ENCODE data around the gene PTMA. TPM values are rescaled to one million over a fixed set of nuclear protein-coding genes. Genes with fewer than 3 reads are reported as not detected.

PTMA gene
- total and polyA plus RNA-seq, 9 of the 15 experiments (the other 6 are each of a cell fraction or from before 2014, with no cell fraction given): 429 to 2,322 (median 1,578) TPM

DNA sequence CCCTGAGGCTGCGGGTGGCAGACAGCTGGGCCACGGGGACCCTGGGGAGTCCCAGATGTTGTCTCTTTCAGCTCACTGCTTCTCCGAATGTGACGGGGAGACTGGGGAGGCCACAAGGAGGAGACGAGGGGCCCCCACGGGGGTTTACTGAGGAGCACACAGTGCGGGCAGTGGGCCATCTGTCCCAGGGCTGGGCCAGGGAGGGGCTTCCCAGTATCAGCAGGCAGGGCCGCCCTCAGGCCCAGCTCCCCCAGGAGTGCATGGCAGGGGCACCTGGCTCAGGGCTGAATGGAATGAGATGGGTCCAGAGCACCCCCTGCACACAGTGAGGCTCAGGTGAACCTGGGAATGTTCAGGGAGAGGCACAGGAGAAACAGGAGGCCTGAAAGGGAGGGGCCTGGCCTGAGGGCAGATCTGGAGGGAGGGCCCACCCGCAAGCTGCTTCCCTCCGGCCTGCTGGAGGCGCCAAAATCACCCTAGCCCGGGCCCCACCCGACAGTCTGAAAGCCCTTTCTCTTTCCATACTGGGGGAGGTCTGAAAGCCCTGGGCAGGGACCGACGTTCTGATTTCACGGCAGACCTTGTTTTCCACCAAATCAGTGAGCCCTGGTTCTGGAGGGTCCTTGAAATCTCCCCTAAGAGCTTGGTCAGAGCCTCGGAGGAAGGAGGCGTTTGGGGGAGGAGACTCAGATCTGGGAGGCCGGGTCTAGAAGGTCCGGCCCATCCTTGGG, 35.5 kb upstream of the PTMA start (continued):
- TF ChIP-seq, protein P1, sequence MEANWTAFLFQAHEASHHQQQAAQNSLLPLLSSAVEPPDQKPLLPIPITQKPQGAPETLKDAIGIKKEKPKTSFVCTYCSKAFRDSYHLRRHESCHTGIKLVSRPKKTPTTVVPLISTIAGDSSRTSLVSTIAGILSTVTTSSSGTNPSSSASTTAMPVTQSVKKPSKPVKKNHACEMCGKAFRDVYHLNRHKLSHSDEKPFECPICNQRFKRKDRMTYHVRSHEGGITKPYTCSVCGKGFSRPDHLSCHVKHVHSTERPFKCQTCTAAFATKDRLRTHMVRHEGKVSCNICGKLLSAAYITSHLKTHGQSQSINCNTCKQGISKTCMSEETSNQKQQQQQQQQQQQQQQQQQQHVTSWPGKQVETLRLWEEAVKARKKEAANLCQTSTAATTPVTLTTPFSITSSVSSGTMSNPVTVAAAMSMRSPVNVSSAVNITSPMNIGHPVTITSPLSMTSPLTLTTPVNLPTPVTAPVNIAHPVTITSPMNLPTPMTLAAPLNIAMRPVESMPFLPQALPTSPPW (CRISPR knock-in tag; IDR thresholded peaks at IDR 0.05): peak; percentile 82
- TF ChIP-seq RB1 (IDR thresholded peaks at IDR 0.05; ENCODE audit: low read depth): peak; percentile 45; the same call in 1 of the 2 replicates
- TF ChIP-seq XRCC5 (IDR thresholded peaks at IDR 0.05; ENCODE audit: low read depth, low read length): 0 out of 2 replicates have a peak, but pooled peaks have one; percentile 25
- TF ChIP-seq PHF8 (IDR thresholded peaks at IDR 0.05; ENCODE audit: borderline replicate concordance, low read length): peak; percentile 42; the same call in 1 of the 2 replicates
- TF ChIP-seq, protein P2, sequence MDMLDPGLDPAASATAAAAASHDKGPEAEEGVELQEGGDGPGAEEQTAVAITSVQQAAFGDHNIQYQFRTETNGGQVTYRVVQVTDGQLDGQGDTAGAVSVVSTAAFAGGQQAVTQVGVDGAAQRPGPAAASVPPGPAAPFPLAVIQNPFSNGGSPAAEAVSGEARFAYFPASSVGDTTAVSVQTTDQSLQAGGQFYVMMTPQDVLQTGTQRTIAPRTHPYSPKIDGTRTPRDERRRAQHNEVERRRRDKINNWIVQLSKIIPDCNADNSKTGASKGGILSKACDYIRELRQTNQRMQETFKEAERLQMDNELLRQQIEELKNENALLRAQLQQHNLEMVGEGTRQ (CRISPR knock-in tag; IDR thresholded peaks at IDR 0.05): no peak
- TF ChIP-seq JUN (IDR thresholded peaks at IDR 0.05; ENCODE audit: borderline replicate concordance, low read depth, low read length): no peak
- no peak for TF ChIP-seq JUN (CRISPR knock-in tag; IDR thresholded peaks at IDR 0.05; ENCODE audit: borderline replicate concordance)
- TF ChIP-seq CTCFL (IDR thresholded peaks at IDR 0.05; ENCODE audit: borderline replicate concordance, insufficient read depth, low read depth, low read length, poor library complexity, severe bottlenecking): peak; percentile 85
- no peak for TF ChIP-seq HDAC2 (IDR thresholded peaks at IDR 0.05)
- no peak for TF ChIP-seq ZNF592 (IDR thresholded peaks at IDR 0.05)
- no peak for TF ChIP-seq MAFK (IDR thresholded peaks at IDR 0.05; ENCODE audit: low read length)
- peak; percentile 16; the same call in 1 of the 2 replicates for TF ChIP-seq CTBP1 (IDR thresholded peaks at IDR 0.05; ENCODE audit: borderline replicate concordance)
- TF ChIP-seq PHF20 (IDR thresholded peaks at IDR 0.05; ENCODE audit: partially characterized antibody): peak; percentile 21
- TF ChIP-seq MAZ (CRISPR knock-in tag; conservative IDR thresholded peaks at IDR 0.05 in 1 of 2, IDR thresholded peaks at IDR 0.05 in 1 of 2): peak in 1 of 2 experiments; percentile 76; a peak in 2 of 4 replicates
- no peak for TF ChIP-seq ZBTB1 (CRISPR knock-in tag; IDR thresholded peaks at IDR 0.05; ENCODE audit: borderline replicate concordance, low read depth)
- no peak for TF ChIP-seq DPF2 (IDR thresholded peaks at IDR 0.05)

Measured in K562 (cell line).